Measurements from ENCODE around the gene HNRNPR. TPM values are rescaled to one million over a fixed set of nuclear protein-coding genes. Genes with fewer than 3 reads are reported as not detected.

Gene HNRNPR
- total and polyA plus RNA-seq, 9 of the 15 experiments (the other 6 are each of a cell fraction or from before 2014, with no cell fraction given) = 80.9 to 372 (median 301) TPM

- TF ChIP-seq TEAD1 (CRISPR knock-in tag; IDR thresholded peaks at IDR 0.05) (peak in 1 of 2 experiments; percentile 84), POLR2AphosphoS5 (IDR thresholded peaks at IDR 0.05; ENCODE audit: control insufficient read depth, insufficient read depth, low read depth, low read length) (peak; percentile 55), NFXL1 (CRISPR knock-in tag; IDR thresholded peaks at IDR 0.05) (no peak), TOE1 (IDR thresholded peaks at IDR 0.05; ENCODE audit: borderline replicate concordance) (peak; percentile 7; the same call in 1 of the 2 replicates), TOE1 (CRISPR knock-in tag; IDR thresholded peaks at IDR 0.05; ENCODE audit: borderline replicate concordance, low read depth) (peak; percentile 67; the same call in 1 of the 2 replicates), ZNF134 (CRISPR knock-in tag; conservative IDR thresholded peaks at IDR 0.05) (0 out of 2 replicates have a peak, but pooled peaks have one; percentile 24), RFX1 (IDR thresholded peaks at IDR 0.05) (peak; percentile 29; the same call in 1 of the 2 replicates), DDX20 (tag; IDR thresholded peaks at IDR 0.05; ENCODE audit: low read depth) (no peak), ZNF766 (CRISPR knock-in tag; conservative IDR thresholded peaks at IDR 0.05) (peak; percentile 69; the same call in 1 of the 2 replicates), SETDB1 (IDR thresholded peaks at IDR 0.05; ENCODE audit: low read length) (no peak), PHF21A (IDR thresholded peaks at IDR 0.05; ENCODE audit: borderline replicate concordance, low read depth) (peak; percentile 90), HMG20B (CRISPR knock-in tag; IDR thresholded peaks at IDR 0.05) (no peak), NR3C1 (CRISPR knock-in tag; IDR thresholded peaks at IDR 0.05) (peak; percentile 13; the same call in 1 of the 2 replicates), ZNF518B (CRISPR knock-in tag; IDR thresholded peaks at IDR 0.05) (0 out of 2 replicates have a peak, but pooled peaks have one; percentile 38), SIN3B (IDR thresholded peaks at IDR 0.05; ENCODE audit: low read depth) (peak; percentile 29), ZBTB9 (CRISPR knock-in tag; IDR thresholded peaks at IDR 0.05) (peak; percentile 62; the same call in 1 of the 2 replicates), SIN3A (IDR thresholded peaks at IDR 0.05; ENCODE audit: borderline replicate concordance in 2 of 2, control insufficient read depth in 1 of 2, low read depth in 2 of 2, low read length in 2 of 2) (peak; percentile 46 to 82; a peak in 1 of 4 replicates), SUPT5H (IDR thresholded peaks at IDR 0.05) (peak; percentile 90), POLR2H (tag; IDR thresholded peaks at IDR 0.05; ENCODE audit: low read depth) (peak; percentile 94), ZBTB33 (CRISPR knock-in tag; IDR thresholded peaks at IDR 0.05) (peak; percentile 70; the same call in 1 of the 2 replicates)
Measured at GRCh38 chr1:23344111-23344986, at the start of gene HNRNPR (continued).

All from K562 (cell line).